Astrocyte (in vitro differentiated cells and primary cell): ENCODE data around the gene LRRC23. TPM values are rescaled to one million over a fixed set of nuclear protein-coding genes. Genes with fewer than 3 reads are reported as not detected.

Experiments used
- DNase-seq: peaks from one replicate; pipeline ENCODE4 v3.0.0-alpha.2; 2010; ENCODE audit warnings: low read depth
- FAIRE-seq: peaks from 2 replicates; lab custom pipeline; 2011; peaks lifted over from hg19 to GRCh38; lab: Jason Lieb, UNC
- H2AFZ ChIP-seq: 2 replicates; pipeline ENCODE4 v1.6.0; 2012; ENCODE audit warnings: low read depth, low read length, inconsistent platforms
- H3K27ac ChIP-seq: 2 replicates; pipeline ENCODE4 v1.5.1; 2011; ENCODE audit warnings: low read depth, low read length, inconsistent platforms
- H3K27me3 ChIP-seq: 2 replicates; pipeline ENCODE4 v1.6.0; 2011; ENCODE audit warnings: low read length, inconsistent platforms; ENCODE audit not compliant: insufficient read depth
- H3K36me3 ChIP-seq: 2 replicates; pipeline ENCODE4 v1.5.1; 2011; ENCODE audit warnings: low read length, inconsistent platforms; ENCODE audit not compliant: insufficient read depth
- H3K4me1 ChIP-seq: 2 replicates; pipeline ENCODE4 v1.5.1; 2011; ENCODE audit warnings: low read length, inconsistent platforms; ENCODE audit not compliant: insufficient read depth
- H3K4me2 ChIP-seq: 2 replicates; pipeline ENCODE4 v1.6.0; 2012; ENCODE audit warnings: low read length, inconsistent platforms
- H3K4me3 ChIP-seq: 2 replicates; pipeline ENCODE4 v1.5.1; 2011; ENCODE audit warnings: low read depth, mild to moderate bottlenecking, low read length, inconsistent platforms; ENCODE audit not compliant: insufficient read depth
- H3K79me2 ChIP-seq: 2 replicates; pipeline ENCODE4 v1.6.0; 2012; ENCODE audit warnings: mild to moderate bottlenecking, low read length, inconsistent platforms; ENCODE audit not compliant: insufficient read depth
- H3K9ac ChIP-seq: 2 replicates; pipeline ENCODE4 v1.6.0; 2012; ENCODE audit warnings: mild to moderate bottlenecking, low read length, inconsistent platforms
- H3K9me3 ChIP-seq: 2 replicates; pipeline ENCODE4 v1.5.1; 2012; ENCODE audit warnings: low read depth, mild to moderate bottlenecking, low read length, inconsistent platforms; ENCODE audit not compliant: insufficient read depth
- H4K20me1 ChIP-seq: 2 replicates; pipeline ENCODE4 v1.6.0; 2012; ENCODE audit warnings: low read length, inconsistent platforms; ENCODE audit not compliant: insufficient read depth
- H3K27ac Mint-ChIP-seq: one replicate; pipeline ENCODE4 v1.8.0; 2021; ENCODE audit warnings: mild to moderate bottlenecking, mixed read lengths; ENCODE audit not compliant: unreplicated experiment
- H3K27me3 Mint-ChIP-seq: one replicate; pipeline ENCODE4 v1.8.0; 2021; ENCODE audit warnings: low read depth, mixed read lengths; ENCODE audit not compliant: unreplicated experiment
- H3K36me3 Mint-ChIP-seq: one replicate; pipeline ENCODE4 v1.8.0; 2021; ENCODE audit warnings: low read depth, mixed read lengths; ENCODE audit not compliant: unreplicated experiment
- H3K4me1 Mint-ChIP-seq: one replicate; pipeline ENCODE4 v1.8.0; 2021; ENCODE audit warnings: low read depth, mixed read lengths; ENCODE audit not compliant: unreplicated experiment
- H3K4me3 Mint-ChIP-seq: one replicate; pipeline ENCODE4 v1.8.0; 2021; ENCODE audit warnings: mild to moderate bottlenecking, moderate library complexity, mixed read lengths; ENCODE audit not compliant: unreplicated experiment
- H3K9me3 Mint-ChIP-seq: one replicate; pipeline ENCODE4 v1.8.0; 2021; ENCODE audit warnings: mild to moderate bottlenecking, mixed read lengths; ENCODE audit not compliant: unreplicated experiment
- EZH2 ChIP-seq: IDR thresholded peaks from 2 replicates; pipeline ENCODE4 v1.6.1; 2012; ENCODE audit warnings: mild to moderate bottlenecking, low read length, inconsistent platforms; ENCODE audit not compliant: insufficient read depth
- total RNA-seq: library from RNA; stranded (reverse); gene quantifications from 2 replicates; pipeline ENCODE4 v1.2.1, GENCODE V29; 2021
- TF ChIP-seq, protein P1 (sequence below): IDR thresholded peaks from 2 replicates; pipeline ENCODE4 v1.5.1; 2011; ENCODE audit warnings: low read depth, mild to moderate bottlenecking, inconsistent platforms, low read length, moderate library complexity; ENCODE audit not compliant: insufficient read depth

LRRC23 gene
- total RNA-seq, 1 donor from 2014 or later = 5.2 TPM

DNA sequence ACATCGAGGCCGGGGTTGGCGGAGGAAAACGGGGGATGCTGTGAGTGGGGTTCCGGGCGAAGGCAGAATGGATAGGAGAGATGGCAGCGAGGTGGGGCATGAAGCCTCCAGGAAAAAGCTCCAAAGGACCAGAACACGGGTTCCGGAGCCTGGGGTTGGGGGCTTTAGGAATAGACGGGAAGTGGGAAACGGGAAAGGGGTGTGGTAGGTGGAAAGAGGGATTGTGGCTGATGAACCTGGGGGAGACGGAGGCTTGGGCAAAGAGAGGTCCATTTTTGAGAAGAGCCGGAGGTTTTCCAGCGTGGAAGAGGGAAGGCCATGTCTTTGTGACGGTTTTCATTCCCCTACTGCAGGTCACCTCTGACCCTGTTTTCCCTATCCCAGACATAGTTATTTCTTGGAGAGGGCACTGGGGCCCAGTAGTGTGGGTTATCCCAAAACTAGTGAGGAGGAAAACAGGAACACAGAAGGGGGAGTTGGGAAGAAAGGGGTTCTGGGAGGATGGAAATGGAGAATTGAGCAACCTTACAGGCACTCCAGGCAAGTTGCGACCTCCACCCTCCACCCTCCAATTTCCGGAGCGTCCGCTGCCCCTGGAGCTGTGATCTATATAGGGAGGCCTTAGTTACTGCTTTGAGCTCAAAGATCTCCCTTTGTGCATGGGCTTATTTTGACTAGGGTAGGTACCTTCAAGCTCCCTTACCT is 24.2 kb downstream of the LRRC23 start:
- no peak for TF ChIP-seq EZH2
- TF ChIP-seq, protein P1, sequence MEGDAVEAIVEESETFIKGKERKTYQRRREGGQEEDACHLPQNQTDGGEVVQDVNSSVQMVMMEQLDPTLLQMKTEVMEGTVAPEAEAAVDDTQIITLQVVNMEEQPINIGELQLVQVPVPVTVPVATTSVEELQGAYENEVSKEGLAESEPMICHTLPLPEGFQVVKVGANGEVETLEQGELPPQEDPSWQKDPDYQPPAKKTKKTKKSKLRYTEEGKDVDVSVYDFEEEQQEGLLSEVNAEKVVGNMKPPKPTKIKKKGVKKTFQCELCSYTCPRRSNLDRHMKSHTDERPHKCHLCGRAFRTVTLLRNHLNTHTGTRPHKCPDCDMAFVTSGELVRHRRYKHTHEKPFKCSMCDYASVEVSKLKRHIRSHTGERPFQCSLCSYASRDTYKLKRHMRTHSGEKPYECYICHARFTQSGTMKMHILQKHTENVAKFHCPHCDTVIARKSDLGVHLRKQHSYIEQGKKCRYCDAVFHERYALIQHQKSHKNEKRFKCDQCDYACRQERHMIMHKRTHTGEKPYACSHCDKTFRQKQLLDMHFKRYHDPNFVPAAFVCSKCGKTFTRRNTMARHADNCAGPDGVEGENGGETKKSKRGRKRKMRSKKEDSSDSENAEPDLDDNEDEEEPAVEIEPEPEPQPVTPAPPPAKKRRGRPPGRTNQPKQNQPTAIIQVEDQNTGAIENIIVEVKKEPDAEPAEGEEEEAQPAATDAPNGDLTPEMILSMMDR = no peak
- peaks cover 46% of the 10 kb centered on the region for H4K20me1 ChIP-seq
- H3K4me3 ChIP-seq = peak overlapping the region; percentile 85
- H3K36me3 Mint-ChIP-seq = peaks cover 5% of the 10 kb centered on the region
- H3K27ac ChIP-seq = peak overlapping the region; percentile 66
- H3K79me2 ChIP-seq = peaks cover 65% of the 10 kb centered on the region
- no peaks in the 10 kb centered on the region for H3K36me3 ChIP-seq
- FAIRE-seq (no peak), DNase-seq (no peak)
- H3K9me3 Mint-ChIP-seq = no peaks in the 10 kb centered on the region
- H3K4me1 ChIP-seq = peaks cover 51% of the 10 kb centered on the region
- no peak overlapping the region for H2AFZ ChIP-seq
- H3K4me3 Mint-ChIP-seq = peak overlapping the region; percentile 100
- no peaks in the 10 kb centered on the region for H3K27me3 Mint-ChIP-seq
- peaks cover 58% of the 10 kb centered on the region for H3K4me1 Mint-ChIP-seq
- H3K27ac Mint-ChIP-seq = peak overlapping the region; percentile 94
- H3K9me3 ChIP-seq = no peaks in the 10 kb centered on the region
- peak overlapping the region; percentile 98 for H3K4me2 ChIP-seq
- H3K9ac ChIP-seq = peak overlapping the region; percentile 94
- no peaks in the 10 kb centered on the region for H3K27me3 ChIP-seq

- Histone ChIP-seq H3K9ac (peak overlapping the region; percentile 94), H3K36me3 (peaks cover 7% of the 10 kb centered on the region), H3K79me2 (peaks cover 75% of the 10 kb centered on the region), H3K4me1 (peaks cover 51% of the 10 kb centered on the region), H3K4me3 (peak overlapping the region; percentile 85), H3K4me2 (peak overlapping the region; percentile 98), H3K9me3 (no peaks in the 10 kb centered on the region), H2AFZ (no peak overlapping the region), H3K27me3 (no peaks in the 10 kb centered on the region), H4K20me1 (peaks cover 54% of the 10 kb centered on the region), H3K27ac (no peak overlapping the region)
- H3K36me3 Mint-ChIP-seq = peaks cover 11% of the 10 kb centered on the region
- no peak for FAIRE-seq
- no peak for TF ChIP-seq EZH2
- TF ChIP-seq, protein P1 = no peak
- no peaks in the 10 kb centered on the region for H3K9me3 Mint-ChIP-seq
- peaks cover 58% of the 10 kb centered on the region for H3K4me1 Mint-ChIP-seq
- DNase-seq = no peak
- H3K27me3 Mint-ChIP-seq = no peaks in the 10 kb centered on the region
- peak overlapping the region; percentile 9 for H3K27ac Mint-ChIP-seq
- peak overlapping the region; percentile 100 for H3K4me3 Mint-ChIP-seq
These were observed 25.1 kb downstream of the LRRC23 start for GRCh38 chr12:6929466-6930452.
